Measurements from ENCODE around the gene AK1. TPM values are rescaled to one million over a fixed set of nuclear protein-coding genes. Genes with fewer than 3 reads are reported as not detected.

The AK1 gene
- total and polyA plus RNA-seq, 2 of the 13 experiments (the other 11 are each of a cell fraction or from before 2014, with no cell fraction given) = 19.1 to 32.8 TPM

- TF ChIP-seq ELK4 (CRISPR knock-in tag; IDR thresholded peaks at IDR 0.05; ENCODE audit: borderline replicate concordance) (no peak), CEBPB (IDR thresholded peaks at IDR 0.05; ENCODE audit: borderline replicate concordance, low read depth, low read length) (no peak), ZNF512B (CRISPR knock-in tag; IDR thresholded peaks at IDR 0.05; ENCODE audit: borderline replicate concordance) (no peak), ZBTB46 (CRISPR knock-in tag; IDR thresholded peaks at IDR 0.05; ENCODE audit: borderline replicate concordance) (no peak), ZNF18 (CRISPR knock-in tag; IDR thresholded peaks at IDR 0.05; ENCODE audit: insufficient replicate concordance) (no peak), TMF1 (CRISPR knock-in tag; IDR thresholded peaks at IDR 0.05; ENCODE audit: low read depth) (no peak), HNF4A (CRISPR knock-in tag; IDR thresholded peaks at IDR 0.05) (peak; percentile 67; the same call in 1 of the 2 replicates), POLR2G (IDR thresholded peaks at IDR 0.05; ENCODE audit: low read depth, low read length) (peak; percentile 57; the same call in 1 of the 2 replicates), EEA1 (CRISPR knock-in tag; IDR thresholded peaks at IDR 0.05; ENCODE audit: borderline replicate concordance) (no peak), ZFP91 (CRISPR knock-in tag; IDR thresholded peaks at IDR 0.05; ENCODE audit: borderline replicate concordance) (peak; percentile 78; the same call in 1 of the 2 replicates), ZNF451 (CRISPR knock-in tag; IDR thresholded peaks at IDR 0.05) (no peak), DRAP1 (CRISPR knock-in tag; IDR thresholded peaks at IDR 0.05) (peak; percentile 72), ZNF367 (CRISPR knock-in tag; IDR thresholded peaks at IDR 0.05; ENCODE audit: borderline replicate concordance) (no peak), MZF1 (CRISPR knock-in tag; IDR thresholded peaks at IDR 0.05; ENCODE audit: borderline replicate concordance) (0 out of 2 replicates have a peak, but pooled peaks have one; percentile 26), ZGPAT (CRISPR knock-in tag; IDR thresholded peaks at IDR 0.05) (peak; percentile 76)
Measured at GRCh38 chr9:127903557-127904475, 26.3 kb upstream of the AK1 start (continued).

Data from HepG2 (cell line).